HG03354 (cell line): ENCODE data around the gene MAP2.
"Not testable (repeated sequence)": the region's sequence is repeated elsewhere in the genome, so short reads cannot be mapped to it uniquely, and the experiment has no call there.

Experiments
- ATAC-seq: cut with Tn5 transposase; IDR thresholded peaks from one replicate; pipeline ENCODE4 v1.9.1; 2021; ENCODE audit warnings: mild to moderate bottlenecking; ENCODE audit not compliant: unreplicated experiment, poor library complexity, severe bottlenecking

Gene MAP2

DNA sequence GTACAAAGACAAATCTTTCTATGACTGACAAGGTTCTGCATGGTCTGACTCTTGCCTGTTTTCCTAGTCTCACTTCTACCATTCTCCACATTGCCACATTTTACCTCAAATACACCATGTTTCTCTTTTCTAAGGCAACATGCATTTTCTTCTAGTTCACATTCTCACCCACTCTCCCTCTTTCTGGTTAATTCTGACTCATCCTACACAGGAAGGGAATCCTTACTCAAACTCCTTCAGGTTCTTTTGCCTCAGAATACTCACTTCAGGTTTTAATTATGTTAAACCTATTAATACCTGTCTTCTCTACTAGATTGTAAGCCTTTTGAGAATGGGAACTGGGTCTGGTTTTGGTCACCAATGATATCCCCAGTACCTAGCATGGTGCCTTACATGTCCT is 47.2 kb downstream of the MAP2 start:
- ATAC-seq, result no peak

DNA sequence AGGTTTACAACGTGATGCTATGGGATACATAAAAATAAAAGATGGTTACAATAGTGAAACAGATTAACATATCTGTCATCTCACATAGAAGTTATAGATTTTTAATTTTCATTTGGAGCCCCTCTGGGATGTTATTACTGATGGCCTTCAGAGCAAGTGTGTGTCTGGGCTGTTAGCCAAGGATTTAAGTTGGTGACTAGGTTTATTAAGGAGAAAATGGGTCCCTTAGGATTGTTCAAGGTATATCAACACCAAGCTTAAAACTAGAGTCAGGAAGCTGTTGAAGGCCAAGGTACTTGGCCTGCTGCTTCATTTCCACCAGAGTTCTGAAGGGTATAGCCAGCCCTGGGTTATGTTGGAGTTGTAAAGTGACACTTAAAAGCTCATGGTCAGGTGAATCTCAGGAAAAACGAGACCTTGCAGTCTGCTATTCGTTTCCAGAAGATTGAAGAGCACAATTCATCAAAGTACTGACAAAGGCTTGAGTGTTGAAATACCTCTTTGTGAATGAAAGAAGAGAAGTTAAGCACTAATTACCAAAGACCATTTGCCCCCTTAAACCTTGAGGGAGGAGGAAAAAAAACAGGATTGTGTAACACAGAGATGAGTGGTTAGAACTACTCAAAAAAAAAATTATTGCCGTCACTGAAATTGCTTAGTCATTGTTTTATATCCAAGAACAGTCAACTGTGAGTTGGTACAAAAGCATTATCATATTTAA is 48.4 kb downstream of the MAP2 start:
- ATAC-seq, result no peak

DNA sequence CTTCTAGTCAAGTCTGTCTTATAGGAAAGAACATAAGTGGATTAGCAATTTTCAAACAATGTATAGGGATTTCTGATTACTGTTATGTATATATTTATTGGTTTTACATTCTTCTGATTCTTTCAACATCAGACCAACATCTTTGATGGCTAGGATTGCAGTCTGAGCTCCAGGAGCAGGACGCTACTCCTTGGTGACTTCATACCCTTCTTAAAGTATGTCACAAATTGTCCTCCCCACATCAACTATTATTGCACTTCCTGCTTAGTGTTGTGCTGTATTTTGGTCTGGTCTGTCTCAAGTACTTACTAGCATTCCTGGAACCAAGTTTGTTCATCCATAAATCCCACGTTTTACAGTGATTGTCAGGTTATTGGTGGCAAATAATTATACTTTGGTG is 49.0 kb downstream of the MAP2 start:
- ATAC-seq, result no peak

DNA sequence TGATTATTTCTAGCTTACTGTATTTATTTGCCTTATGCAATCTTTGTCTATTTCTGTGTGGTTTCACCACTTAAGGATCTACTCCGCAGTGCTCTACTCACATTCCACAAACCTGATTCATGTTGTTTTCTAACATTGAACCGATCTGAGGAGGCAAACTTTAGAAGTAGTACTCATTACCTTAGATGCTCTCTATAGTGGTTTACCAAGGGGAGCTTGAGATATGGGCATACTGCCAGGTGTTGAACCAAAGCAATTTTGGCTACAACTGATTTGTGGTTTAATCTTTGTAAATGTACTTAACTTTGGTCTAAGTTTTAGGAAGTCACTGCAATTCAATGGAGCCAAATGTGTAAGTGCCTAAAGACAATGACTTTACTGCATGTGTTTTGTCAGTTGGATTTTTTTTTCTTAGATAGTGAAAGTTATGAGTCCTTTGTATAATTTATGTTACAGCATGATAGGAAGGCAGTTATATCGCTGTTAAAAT is 50.1 kb downstream of the MAP2 start:
- ATAC-seq, result no peak

DNA sequence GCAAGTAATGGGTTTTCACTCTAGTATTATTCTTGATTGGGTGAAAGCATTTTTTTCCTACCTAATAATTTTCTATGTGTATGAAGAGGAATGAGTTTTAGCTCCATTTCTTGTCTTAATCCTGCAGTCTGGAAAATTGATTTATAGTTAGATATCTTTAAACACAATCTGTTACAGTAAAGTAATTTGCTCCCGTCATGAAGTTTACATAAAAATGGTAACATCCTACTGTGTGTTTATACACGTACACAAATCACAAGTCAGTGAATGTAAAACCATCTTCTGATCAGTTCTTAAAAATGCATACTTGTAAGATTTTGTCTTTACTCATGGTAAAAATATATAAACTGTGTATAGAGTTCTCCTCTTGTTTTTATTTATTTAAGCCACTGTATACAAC is 51.1 kb downstream of the MAP2 start:
- ATAC-seq, result no peak

DNA sequence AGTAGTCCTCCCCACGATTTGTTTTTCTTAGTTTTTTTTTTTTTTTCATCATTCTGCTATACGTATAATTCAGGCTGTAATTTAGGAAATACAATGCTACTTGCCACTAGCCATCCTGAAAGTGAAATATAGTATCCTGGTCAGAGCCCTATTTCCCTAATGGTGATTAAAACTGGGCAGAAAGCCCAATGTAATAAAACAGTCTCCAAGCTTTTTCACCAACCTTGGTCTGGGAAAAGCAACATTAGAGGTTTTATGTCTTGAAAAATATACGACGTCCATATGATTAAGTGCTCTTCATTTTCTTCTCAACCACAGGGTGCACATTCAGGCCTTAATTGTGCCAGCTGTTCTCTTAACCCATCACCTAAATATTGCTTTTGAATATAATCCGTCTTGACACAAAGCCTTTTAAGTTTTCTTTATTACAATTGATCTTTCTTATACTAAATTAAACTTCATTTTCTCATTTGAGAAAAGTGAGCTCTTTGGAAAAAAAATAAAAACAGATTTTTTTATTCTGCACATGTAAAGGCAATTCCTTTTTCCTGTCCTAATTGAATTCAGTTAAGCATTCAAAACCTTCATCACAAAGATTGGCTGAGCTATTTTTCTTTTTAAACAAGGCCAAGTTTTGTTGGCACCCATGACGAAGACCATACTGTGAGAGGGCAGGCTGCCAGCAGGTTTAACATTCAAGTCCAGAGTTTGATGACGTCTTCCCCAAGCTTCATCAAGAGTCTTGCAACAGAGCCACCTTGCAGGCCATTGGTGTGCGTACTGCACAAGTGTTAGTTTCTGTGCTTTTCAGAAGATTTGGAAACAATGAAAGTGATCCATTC is 52.7 kb downstream of the MAP2 start:
- ATAC-seq, result no peak

DNA sequence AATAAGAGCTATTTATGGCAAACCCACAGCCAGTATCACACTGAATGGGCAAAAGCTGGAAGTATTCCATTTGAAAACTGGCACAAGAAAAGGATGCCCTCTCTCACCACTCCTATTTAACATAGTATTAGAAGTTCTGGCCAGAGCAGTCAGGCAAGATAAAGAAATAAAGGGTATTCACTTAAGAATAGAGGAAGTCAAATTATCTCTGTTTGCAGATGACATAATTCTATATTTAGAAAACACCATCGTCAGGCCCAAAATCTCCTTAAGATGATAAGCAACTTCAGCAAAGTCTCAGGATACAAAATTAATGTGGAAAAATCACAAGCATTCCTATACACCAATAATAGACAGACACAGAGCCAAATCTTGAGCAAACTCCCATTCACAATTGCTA is 68.4 kb downstream of the MAP2 start:
- ATAC-seq, result not testable (repeated sequence)

DNA sequence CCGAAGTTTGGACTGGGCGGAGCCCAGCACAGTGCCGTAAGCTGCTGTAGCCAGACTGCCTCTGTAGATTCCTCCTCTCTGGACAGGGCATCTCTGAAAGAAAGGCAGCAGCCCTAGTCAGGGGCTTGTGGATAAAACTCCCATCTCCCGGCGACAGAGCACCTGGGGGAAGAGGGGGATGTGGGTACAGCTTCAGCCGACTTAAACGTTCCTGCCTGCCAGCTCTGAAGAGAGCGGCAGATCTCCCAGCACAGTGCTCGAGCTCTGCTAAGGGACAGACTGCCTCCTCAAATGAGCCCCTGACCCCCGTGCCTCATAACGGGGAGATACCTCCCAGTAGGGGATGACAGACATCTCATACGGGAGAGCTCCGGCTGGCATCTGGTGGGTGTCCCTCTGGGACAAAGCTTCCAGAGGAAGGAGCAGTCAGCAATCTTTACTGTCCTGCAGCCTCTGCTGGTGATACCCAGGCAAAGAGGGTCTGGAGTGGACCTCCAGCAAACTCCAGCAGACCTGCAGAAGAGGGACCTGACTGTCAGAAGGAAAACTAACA is 71.3 kb downstream of the MAP2 start:
- not testable (repeated sequence) for ATAC-seq

DNA sequence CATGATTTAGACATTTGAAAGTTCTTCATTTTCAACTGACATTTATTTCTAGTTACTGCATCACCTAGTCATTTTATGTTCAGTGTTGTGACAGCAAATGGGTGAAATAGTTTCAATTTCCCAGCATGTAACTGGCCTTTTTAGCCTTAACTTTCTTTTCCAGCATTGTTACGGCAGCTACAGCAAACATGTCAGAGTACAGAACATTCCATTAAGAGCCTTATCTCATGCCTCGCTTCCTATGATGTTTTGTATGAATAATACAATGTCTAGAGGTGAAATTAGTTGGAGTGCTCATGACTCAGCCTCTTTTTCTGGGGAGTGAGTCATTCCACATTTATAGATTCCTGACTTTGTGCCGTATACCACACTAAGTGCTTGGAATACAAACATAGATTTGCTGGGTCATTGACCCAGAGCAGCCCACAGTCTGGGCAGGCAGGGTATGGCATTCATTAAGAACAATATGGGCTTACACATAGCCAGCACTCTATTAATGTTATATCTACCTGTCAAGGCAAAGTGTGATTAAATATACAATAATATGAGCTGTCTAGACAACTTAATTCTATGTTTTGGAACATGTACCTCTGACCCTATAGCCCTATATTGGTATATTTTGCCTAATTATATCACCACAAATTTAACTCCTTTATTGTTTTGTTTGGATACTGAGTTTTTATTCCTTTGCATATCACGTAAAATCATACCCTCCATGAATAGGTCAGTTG is 72.2 kb downstream of the MAP2 start:
- no peak for ATAC-seq

DNA sequence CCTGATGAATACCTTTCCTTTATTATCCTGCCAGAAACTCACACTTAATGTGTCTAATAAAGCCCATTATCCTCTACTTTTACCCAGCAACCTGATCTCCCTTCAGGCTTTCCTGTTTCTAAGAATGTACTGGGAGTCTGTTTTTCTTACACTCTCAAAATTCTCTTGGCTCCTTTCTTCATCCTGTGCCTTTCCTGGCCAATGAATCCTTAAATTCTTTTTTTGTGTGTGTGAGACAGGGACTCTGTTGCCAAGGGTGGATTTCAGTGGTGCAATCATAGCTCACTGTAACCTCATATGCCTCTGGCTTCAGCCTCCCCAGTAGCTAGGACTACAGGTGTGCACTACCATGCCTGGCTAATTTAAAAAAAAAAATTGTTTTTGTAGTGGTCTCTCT is 72.7 kb downstream of the MAP2 start:
- no peak for ATAC-seq

DNA sequence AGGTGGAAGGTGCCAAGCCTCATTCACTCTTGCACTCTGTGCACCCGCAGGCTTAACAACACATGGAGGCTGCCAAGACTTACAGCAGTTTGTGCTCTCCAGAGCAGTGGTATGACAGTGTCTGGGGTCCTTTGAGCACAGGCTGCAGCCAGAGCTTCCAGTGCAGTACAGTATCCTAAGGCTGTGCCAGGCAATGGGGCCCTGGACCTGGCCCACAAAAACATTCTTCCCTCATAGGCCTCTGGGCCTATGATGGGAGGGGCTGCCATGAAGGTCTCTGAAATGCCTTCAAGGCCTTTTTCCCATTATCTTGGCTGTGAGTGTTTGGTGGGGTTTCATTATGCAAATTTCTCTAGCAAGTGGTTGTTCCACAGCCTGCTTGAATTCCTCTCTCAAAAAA is 74.8 kb downstream of the MAP2 start:
- ATAC-seq, result no peak

DNA sequence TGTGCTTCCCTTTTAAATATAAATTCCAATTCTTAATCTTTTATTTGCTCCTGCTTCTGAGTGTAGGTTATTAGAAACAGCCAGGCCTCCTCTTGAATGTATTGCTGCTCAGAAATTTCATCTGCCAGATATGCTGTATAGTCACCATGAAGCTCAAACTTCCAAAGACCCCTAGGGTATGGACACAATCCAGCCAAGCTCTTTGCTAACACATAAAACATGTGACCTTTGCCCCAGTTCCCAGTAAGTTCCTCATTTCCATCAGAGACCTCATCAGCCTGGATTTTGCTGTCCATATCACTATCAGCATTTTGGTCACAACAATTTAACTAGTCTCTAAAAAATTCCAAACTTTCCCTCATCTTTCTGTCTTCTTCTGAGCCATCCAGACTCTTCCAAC is 75.2 kb downstream of the MAP2 start:
- ATAC-seq, result no peak

DNA sequence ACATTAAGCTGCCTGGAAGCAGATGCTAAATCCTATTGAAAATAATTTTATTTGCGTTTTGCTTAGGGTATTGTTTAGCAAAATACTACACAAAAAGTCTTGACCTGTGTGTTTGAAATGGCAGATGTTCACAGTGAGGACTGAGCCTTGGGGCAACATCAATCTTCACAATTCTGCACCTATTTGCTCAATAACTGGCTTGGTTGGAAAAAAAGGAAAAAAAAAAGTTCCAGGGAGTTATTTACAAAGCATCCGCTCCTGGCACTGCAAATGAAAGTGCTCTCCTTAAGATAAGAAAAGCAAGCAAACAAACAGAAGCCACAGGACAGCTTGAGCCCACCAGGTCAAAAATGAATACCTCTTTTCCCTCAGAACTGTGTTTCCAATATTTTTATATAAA is 77.7 kb downstream of the MAP2 start:
- no peak for ATAC-seq

DNA sequence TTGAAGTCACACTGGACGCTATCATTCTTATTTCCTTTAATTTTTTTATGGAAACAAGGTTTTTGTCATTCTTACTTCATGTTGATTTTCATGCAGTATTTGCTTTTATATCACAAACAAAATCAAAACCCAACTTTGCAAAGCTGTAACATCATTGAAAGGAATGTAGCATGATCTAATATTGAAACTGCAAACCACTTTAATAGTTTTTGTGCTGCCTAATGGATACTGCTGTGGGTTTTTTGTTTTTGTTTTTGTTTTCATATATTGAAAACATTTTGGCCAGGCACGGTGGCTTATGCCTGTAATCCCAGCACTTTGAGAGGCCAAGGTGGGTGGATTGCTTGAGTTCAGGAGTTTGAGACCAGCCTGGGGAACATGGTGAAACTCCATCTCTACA is 81.6 kb downstream of the MAP2 start:
- no peak for ATAC-seq

DNA sequence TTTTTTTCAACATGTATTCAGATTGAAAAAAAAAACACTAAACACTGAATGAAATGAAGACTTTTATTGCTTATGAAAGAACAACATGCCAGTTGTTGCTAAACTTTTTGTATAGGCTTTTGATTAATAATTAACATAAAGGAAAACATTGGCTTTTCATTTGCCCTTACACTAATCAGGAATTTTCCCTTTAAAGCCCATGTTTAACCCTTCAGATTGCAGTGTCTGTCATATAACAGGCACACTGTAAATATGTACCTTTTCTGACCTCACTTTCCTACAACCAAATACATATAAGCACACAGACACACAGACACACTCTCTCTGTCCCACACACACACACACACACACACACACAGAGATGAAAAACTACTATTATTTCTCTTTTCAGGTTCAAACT is 84.4 kb downstream of the MAP2 start:
- no peak for ATAC-seq

DNA sequence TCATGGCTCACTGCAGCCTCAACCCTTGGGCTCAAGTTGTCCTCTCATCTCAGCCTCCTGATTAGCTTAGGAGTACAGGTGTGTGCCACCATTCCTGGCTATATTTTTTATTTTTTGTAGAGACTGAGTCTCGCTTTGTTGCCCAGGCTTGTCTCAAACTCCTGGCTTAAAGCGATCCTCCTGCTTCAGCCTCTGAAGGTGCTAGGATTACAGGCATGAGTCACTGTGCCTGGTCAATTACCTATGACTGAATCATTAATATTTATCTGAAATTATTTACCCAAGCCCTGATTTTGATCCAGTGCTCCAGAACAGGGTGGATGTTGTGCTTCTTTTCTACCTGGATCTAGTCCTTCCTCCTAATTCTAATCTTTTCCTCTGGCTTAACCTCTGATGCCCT is 87.8 kb downstream of the MAP2 start:
- no peak for ATAC-seq

DNA sequence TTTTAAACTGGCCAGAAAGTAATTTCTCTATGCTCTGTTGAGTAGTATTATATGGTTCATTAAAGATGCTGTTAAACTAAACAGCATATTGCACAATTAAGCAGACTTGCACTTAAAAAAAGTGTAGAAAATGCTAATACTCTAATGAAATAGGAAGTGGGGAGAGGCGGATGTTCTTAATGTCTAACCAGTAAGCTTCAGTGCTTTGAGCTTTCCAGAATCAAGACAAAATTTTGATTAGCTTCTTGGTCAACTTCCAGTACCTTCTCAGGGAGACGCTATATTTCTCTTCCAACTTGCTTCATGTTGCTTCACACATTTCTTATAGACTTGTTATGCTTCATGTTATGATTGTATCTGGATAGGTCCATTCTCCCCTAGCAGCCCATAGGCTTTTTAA is 89.1 kb downstream of the MAP2 start:
- ATAC-seq, result no peak

DNA sequence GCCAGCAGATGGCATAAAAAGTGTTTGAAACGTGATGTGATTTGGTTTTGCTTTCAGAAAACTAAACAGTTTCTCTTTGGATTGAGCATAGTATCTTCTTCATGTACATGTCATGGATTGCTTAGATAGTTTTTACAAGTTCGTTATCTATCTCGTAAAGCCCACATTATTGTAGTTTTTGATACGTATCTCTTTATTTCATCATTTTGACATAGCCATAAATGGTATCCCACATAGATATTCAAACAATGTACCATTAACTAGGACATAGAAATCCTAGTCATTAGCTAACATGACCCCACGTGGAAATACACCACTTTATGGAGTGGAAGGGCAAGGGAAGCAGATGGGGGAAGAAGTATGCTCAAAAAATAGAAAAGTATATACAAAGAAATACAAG is 93.6 kb downstream of the MAP2 start:
- ATAC-seq, result no peak

DNA sequence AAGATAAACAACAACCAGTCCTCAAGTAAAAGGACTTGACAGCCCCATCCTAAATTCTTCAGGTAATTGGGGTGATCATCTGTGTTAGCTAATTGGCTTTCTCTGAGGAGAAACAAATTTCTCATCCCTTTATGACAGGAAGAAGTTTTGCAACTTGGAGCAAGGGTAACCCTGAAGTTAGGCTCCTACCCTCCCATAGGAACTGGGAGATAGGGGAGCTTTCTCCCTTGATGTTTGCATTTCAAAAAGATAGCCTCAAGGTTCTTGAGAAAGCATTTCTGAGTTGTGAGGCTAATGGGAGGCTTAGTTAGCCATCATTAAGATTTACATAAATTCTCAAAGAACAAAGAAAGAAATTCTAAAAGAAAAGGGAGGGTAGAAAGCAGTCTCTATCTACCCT is 95.4 kb downstream of the MAP2 start:
- ATAC-seq, result no peak

DNA sequence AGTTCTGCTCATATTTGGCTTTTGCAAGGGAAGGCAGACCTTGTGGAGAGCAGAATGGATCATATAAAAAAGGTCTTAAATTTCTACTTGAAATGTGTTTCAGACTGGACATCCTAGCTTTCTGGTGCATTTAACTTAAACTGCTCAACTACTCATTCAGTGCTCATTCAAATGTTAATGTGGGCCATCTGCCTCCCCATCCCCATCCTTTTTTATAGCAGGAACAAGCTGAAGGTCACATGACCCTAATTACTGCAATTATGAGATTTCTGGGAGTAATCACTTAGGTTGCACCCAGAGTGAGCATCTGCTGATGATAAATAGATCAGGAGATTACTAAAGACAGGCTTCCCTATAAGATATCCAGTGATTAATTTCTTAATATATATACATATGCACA is 96.1 kb downstream of the MAP2 start:
- ATAC-seq, result no peak
